Measurements from ENCODE around the gene CFAP20DC.

The CFAP20DC gene

DNA sequence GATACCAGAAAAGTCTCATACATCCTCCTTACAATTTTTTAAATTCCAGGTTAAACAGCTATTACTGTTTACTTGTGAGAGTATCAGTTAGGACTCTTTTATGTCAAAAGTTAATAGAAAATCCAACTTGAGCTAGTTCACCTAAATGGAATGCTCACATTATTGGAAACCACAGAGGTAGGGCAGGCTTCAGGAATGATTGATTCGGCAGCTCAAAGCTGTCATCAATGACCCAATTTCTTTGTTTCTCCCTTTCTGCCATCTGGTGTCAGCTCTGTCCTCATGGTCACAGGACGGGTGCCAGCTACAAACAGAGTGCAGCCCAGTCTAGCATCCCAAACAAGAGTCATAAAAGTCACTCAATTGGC lies 32.2 kb downstream of the CFAP20DC start:
- H3K9me3 ChIP-seq (ENCODE audit: control insufficient read depth in 1 of 2, low read length in 2 of 2) = peaks cover 0 to 3% of the 10 kb centered on the region in 2 donors
- no peak overlapping the region for H3K27ac ChIP-seq (ENCODE audit: low read length)

GRCh38 chr3:59016930-59017616 lies 32.8 kb downstream of the CFAP20DC start:
- no peaks in the 10 kb centered on the region for H3K27me3 ChIP-seq (ENCODE audit: low read depth, low read length)
- H3K27ac ChIP-seq (ENCODE audit: low read length) = no peak overlapping the region
- H3K4me3 ChIP-seq (ENCODE audit: low read depth in 1 of 2, low read length in 2 of 2) = no peak overlapping the region
- H3K4me1 ChIP-seq (ENCODE audit: control insufficient read depth in 1 of 2, insufficient read depth in 2 of 2, low read length in 2 of 2) = no peaks in the 10 kb centered on the region
- H3K36me3 ChIP-seq (ENCODE audit: control insufficient read depth in 1 of 2, insufficient read depth in 2 of 2, low read length in 2 of 2) = no peaks in the 10 kb centered on the region
- H3K9me3 ChIP-seq (ENCODE audit: control insufficient read depth in 1 of 2, low read length in 2 of 2) = peaks cover 0 to 3% of the 10 kb centered on the region in 2 donors

More for the DNA sequence above, 32.2 kb downstream of the CFAP20DC start:
- Histone ChIP-seq H3K27me3 (ENCODE audit: low read depth, low read length) (no peaks in the 10 kb centered on the region), H3K36me3 (ENCODE audit: control insufficient read depth in 1 of 2, insufficient read depth in 2 of 2, low read length in 2 of 2) (no peaks in the 10 kb centered on the region), H3K4me3 (ENCODE audit: low read depth in 1 of 2, low read length in 2 of 2) (no peak overlapping the region), H3K4me1 (ENCODE audit: control insufficient read depth in 1 of 2, insufficient read depth in 2 of 2, low read length in 2 of 2) (no peaks in the 10 kb centered on the region)

DNA sequence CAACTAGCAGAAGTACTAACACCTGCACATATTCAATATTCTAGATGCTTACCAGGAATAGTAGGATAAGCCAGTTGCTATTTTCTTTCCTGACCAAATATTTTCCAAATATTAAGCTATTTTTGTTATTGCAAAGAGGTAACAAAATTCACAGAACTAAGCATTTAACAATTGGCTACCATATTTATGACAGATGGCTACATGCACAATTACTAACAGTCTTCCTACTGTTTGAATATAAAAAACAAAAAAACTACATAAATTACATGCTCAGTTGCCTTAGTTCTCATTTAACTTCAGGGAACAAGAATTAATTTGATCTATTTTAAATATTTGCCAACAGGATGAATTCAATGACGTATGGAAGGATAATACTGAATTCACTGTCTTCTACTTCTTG lies 36.2 kb downstream of the CFAP20DC start:
- Histone ChIP-seq H3K36me3 (ENCODE audit: control insufficient read depth in 1 of 2, insufficient read depth in 2 of 2, low read length in 2 of 2) (no peaks in the 10 kb centered on the region), H3K4me3 (ENCODE audit: low read depth in 1 of 2, low read length in 2 of 2) (no peak overlapping the region), H3K9me3 (ENCODE audit: control insufficient read depth in 1 of 2, low read length in 2 of 2) (peaks cover 0 to 3% of the 10 kb centered on the region in 2 donors), H3K27ac (ENCODE audit: low read length) (no peak overlapping the region), H3K4me1 (ENCODE audit: control insufficient read depth in 1 of 2, insufficient read depth in 2 of 2, low read length in 2 of 2) (no peaks in the 10 kb centered on the region), H3K27me3 (ENCODE audit: low read depth, low read length) (no peaks in the 10 kb centered on the region)

- Histone ChIP-seq H3K36me3 (ENCODE audit: control insufficient read depth in 1 of 2, insufficient read depth in 2 of 2, low read length in 2 of 2) (no peaks in the 10 kb centered on the region), H3K4me3 (ENCODE audit: low read depth in 1 of 2, low read length in 2 of 2) (no peak overlapping the region), H3K27me3 (ENCODE audit: low read depth, low read length) (no peaks in the 10 kb centered on the region), H3K9me3 (ENCODE audit: control insufficient read depth in 1 of 2, low read length in 2 of 2) (no peaks in the 10 kb centered on the region), H3K27ac (ENCODE audit: low read length) (no peak overlapping the region), H3K4me1 (ENCODE audit: control insufficient read depth in 1 of 2, insufficient read depth in 2 of 2, low read length in 2 of 2) (no peaks in the 10 kb centered on the region)
Measured at GRCh38 chr3:59006634-59007517, 42.9 kb downstream of the CFAP20DC start.

DNA sequence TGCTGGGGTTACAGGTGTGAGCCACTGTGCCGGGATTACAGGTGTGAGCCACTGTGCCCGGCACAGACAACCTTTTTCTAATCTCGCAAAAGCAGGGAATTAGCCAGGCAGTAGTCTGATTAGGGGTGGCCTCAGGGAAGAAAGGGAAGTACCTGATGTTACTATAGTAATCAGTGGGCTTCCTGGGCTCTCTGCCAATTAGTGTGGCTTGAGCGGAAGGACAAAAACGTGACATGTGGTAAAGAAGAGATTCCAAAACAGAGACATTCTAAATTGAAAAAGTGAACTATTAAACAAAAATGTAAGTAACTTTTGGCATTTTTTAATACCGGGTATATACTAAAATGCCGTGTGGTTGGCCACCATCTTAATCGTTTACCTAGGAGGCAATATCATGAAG lies 48.1 kb downstream of the CFAP20DC start:
- Histone ChIP-seq H3K4me1 (ENCODE audit: control insufficient read depth in 1 of 2, insufficient read depth in 2 of 2, low read length in 2 of 2) (no peaks in the 10 kb centered on the region), H3K27ac (ENCODE audit: low read length) (no peak overlapping the region), H3K27me3 (ENCODE audit: low read depth, low read length) (no peaks in the 10 kb centered on the region), H3K9me3 (ENCODE audit: control insufficient read depth in 1 of 2, low read length in 2 of 2) (no peaks in the 10 kb centered on the region), H3K36me3 (ENCODE audit: control insufficient read depth in 1 of 2, insufficient read depth in 2 of 2, low read length in 2 of 2) (no peaks in the 10 kb centered on the region), H3K4me3 (ENCODE audit: low read depth in 1 of 2, low read length in 2 of 2) (no peak overlapping the region)

DNA sequence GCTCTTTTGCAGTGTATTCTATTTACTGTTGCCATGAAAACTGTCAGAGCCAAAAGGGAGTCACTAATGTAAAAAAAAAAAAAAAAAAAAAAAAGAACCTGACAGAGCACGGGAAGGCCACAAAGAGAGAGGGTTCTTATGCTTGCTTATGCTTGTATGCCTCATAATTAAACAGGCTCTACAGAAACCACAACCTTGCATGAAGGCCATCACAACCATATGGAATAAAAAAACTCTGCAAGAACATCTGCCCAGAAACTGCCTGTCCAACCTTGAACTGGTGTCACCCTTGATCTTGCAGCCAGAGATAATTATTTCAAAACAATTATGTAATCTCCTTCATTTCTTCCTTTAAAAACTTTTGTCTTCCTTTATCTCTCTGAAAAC lies 50.1 kb downstream of the CFAP20DC start:
- Histone ChIP-seq H3K9me3 (ENCODE audit: control insufficient read depth in 1 of 2, low read length in 2 of 2) (no peaks in the 10 kb centered on the region), H3K27ac (ENCODE audit: low read length) (no peak overlapping the region), H3K4me3 (ENCODE audit: low read depth in 1 of 2, low read length in 2 of 2) (no peak overlapping the region), H3K27me3 (ENCODE audit: low read depth, low read length) (no peaks in the 10 kb centered on the region), H3K4me1 (ENCODE audit: control insufficient read depth in 1 of 2, insufficient read depth in 2 of 2, low read length in 2 of 2) (no peaks in the 10 kb centered on the region), H3K36me3 (ENCODE audit: control insufficient read depth in 1 of 2, insufficient read depth in 2 of 2, low read length in 2 of 2) (no peaks in the 10 kb centered on the region)

DNA sequence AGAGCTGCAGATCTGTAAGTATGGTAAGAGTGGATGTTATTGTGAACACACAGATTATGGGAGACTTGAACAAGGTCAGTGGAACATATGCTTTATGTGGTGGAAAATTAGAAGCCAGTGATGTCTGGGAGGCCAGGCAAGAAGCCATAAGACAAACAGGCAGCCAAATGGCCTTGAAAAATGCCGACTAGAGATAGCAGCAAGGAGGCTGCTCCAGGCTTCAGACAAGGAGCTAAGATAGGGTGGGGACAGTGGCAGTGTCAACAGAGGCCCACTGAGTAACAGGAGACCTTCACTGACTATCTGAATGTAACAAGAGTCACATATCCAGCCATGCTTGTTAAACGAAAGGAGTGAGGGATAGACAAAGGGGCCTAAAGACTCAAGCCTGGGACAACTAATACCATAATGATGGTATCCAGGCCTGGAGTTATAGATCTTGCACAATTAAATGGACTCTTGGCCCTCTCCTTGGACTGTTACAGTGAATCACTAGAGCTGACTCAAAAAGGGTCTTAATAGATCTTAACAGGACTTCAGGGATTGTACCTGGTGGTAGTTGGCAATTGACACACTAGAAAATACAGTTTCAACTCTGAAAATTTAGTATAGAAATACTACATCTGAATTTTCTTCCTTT lies 50.6 kb downstream of the CFAP20DC start:
- H3K4me3 ChIP-seq (ENCODE audit: low read depth in 1 of 2, low read length in 2 of 2) = no peak overlapping the region

GRCh38 chr3:58998476-58999117 lies 51.2 kb downstream of the CFAP20DC start:
- Histone ChIP-seq H3K4me3 (ENCODE audit: low read depth in 1 of 2, low read length in 2 of 2) (no peak overlapping the region), H3K27me3 (ENCODE audit: low read depth, low read length) (no peaks in the 10 kb centered on the region), H3K9me3 (ENCODE audit: control insufficient read depth in 1 of 2, low read length in 2 of 2) (no peaks in the 10 kb centered on the region), H3K27ac (ENCODE audit: low read length) (no peak overlapping the region), H3K4me1 (ENCODE audit: control insufficient read depth in 1 of 2, insufficient read depth in 2 of 2, low read length in 2 of 2) (no peaks in the 10 kb centered on the region), H3K36me3 (ENCODE audit: control insufficient read depth in 1 of 2, insufficient read depth in 2 of 2, low read length in 2 of 2) (no peaks in the 10 kb centered on the region)

More for the DNA sequence above, 50.6 kb downstream of the CFAP20DC start:
- Histone ChIP-seq H3K36me3 (ENCODE audit: control insufficient read depth in 1 of 2, insufficient read depth in 2 of 2, low read length in 2 of 2) (no peaks in the 10 kb centered on the region), H3K4me1 (ENCODE audit: control insufficient read depth in 1 of 2, insufficient read depth in 2 of 2, low read length in 2 of 2) (no peaks in the 10 kb centered on the region), H3K9me3 (ENCODE audit: control insufficient read depth in 1 of 2, low read length in 2 of 2) (no peaks in the 10 kb centered on the region), H3K27ac (ENCODE audit: low read length) (no peak overlapping the region), H3K27me3 (ENCODE audit: low read depth, low read length) (no peaks in the 10 kb centered on the region)

DNA sequence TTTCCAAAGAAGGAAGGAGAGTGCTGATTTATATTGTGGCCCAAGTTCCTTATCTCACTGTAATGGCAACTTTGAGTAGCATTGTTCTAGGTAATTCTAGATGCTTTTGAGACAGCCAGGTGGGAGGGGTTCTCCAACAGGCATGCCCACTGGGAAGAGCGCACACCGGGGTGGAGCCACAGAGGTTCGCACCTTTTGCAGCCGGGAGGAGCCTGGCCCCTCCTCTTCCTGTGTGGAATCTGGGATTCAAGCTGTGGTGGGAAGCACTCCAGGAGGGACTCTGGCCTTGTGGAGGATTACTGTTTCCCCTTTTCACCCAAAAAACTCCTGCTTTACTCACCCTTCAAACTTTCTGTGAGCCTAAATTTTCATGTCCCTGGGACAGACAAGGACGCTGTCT lies 53.1 kb downstream of the CFAP20DC start:
- no peaks in the 10 kb centered on the region for H3K4me1 ChIP-seq (ENCODE audit: control insufficient read depth in 1 of 2, insufficient read depth in 2 of 2, low read length in 2 of 2)
- H3K9me3 ChIP-seq (ENCODE audit: control insufficient read depth in 1 of 2, low read length in 2 of 2) = no peaks in the 10 kb centered on the region
- no peaks in the 10 kb centered on the region for H3K36me3 ChIP-seq (ENCODE audit: control insufficient read depth in 1 of 2, insufficient read depth in 2 of 2, low read length in 2 of 2)
- H3K27me3 ChIP-seq (ENCODE audit: low read depth, low read length) = no peaks in the 10 kb centered on the region
- no peak overlapping the region for H3K27ac ChIP-seq (ENCODE audit: low read length)
- no peak overlapping the region for H3K4me3 ChIP-seq (ENCODE audit: low read depth in 1 of 2, low read length in 2 of 2)

GRCh38 chr3:58994746-58995330 lies 55.0 kb downstream of the CFAP20DC start:
- H3K27ac ChIP-seq (ENCODE audit: low read length) = no peak overlapping the region
- H3K9me3 ChIP-seq (ENCODE audit: control insufficient read depth in 1 of 2, low read length in 2 of 2) = no peaks in the 10 kb centered on the region
- no peaks in the 10 kb centered on the region for H3K4me1 ChIP-seq (ENCODE audit: control insufficient read depth in 1 of 2, insufficient read depth in 2 of 2, low read length in 2 of 2)
- H3K27me3 ChIP-seq (ENCODE audit: low read depth, low read length) = no peaks in the 10 kb centered on the region
- no peaks in the 10 kb centered on the region for H3K36me3 ChIP-seq (ENCODE audit: control insufficient read depth in 1 of 2, insufficient read depth in 2 of 2, low read length in 2 of 2)
- no peak overlapping the region for H3K4me3 ChIP-seq (ENCODE audit: low read depth in 1 of 2, low read length in 2 of 2)

- no peak overlapping the region for H3K4me3 ChIP-seq (ENCODE audit: low read depth in 1 of 2, low read length in 2 of 2)
- H3K27me3 ChIP-seq (ENCODE audit: low read depth, low read length) = no peaks in the 10 kb centered on the region
- no peaks in the 10 kb centered on the region for H3K9me3 ChIP-seq (ENCODE audit: control insufficient read depth in 1 of 2, low read length in 2 of 2)
- no peaks in the 10 kb centered on the region for H3K36me3 ChIP-seq (ENCODE audit: control insufficient read depth in 1 of 2, insufficient read depth in 2 of 2, low read length in 2 of 2)
- H3K27ac ChIP-seq (ENCODE audit: low read length) = no peak overlapping the region
- H3K4me1 ChIP-seq (ENCODE audit: control insufficient read depth in 1 of 2, insufficient read depth in 2 of 2, low read length in 2 of 2) = no peaks in the 10 kb centered on the region
Measured at GRCh38 chr3:58993547-58993946, 56.3 kb downstream of the CFAP20DC start.

All from muscle layer of duodenum (tissue), 2 donors.